Inferior parietal cortex (tissue), 1 donor: ENCODE measurements around the gene ALDOB.

ENCODE experiments used
- DNase-seq: peaks from one replicate; pipeline ENCODE4 v3.0.0-alpha.2; 2016; ENCODE audit errors: extremely low spot score

Gene ALDOB

DNA sequence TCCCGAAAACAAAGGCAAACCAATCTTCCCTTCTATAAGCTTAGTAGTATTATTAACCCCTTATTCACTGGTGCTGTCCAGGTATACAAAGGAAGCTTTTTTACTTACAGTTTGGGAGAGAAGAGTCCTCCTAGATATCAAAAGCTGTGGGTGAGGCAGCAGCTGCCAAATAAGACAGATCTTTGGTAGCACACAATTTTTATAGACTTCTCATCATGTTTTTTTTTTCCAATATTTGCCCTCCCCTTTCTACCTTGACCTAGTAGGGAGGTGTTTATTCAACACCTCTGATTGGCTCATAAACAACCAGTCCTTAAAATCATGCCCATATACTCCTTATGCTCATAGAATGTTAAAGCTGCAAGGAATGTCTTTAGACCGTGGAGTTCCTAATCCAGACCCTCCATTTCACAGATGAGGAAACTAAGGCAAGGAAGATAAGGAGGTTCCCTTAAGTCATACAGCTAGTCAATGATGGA lies at the start of gene ALDOB:
ALDOB (minus strand) TSS at position 174 of the 479 bp plus-strand sequence. CDS start 4,887 bp downstream, outside the sequence.
- DNase-seq = no peak

- no peak for DNase-seq
Observed at GRCh38 chr9:101484046-101484445, 48.5 kb upstream of the ALDOB start.

- DNase-seq = no peak
Observed at GRCh38 chr9:101481261-101481660, 45.7 kb upstream of the ALDOB start.

DNA sequence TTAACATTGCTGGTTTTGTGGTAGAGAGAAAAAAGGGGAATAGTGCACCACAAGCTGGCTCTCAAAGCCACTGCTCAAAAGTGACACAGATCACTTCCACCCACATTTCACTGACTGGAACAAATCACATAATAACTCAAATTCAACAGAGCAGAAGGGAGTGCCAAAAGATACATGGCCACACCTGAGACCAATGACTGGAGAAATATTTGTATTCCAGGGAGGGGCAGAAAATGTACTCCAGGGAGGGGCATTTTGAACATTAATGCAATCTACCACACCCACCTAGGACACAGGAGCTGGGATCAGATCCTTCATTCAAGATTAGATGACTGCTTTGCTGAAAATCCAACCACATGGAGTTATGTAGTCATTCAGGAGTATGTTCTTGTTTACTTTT lies 44.8 kb upstream of the ALDOB start:
- no peak for DNase-seq

DNA sequence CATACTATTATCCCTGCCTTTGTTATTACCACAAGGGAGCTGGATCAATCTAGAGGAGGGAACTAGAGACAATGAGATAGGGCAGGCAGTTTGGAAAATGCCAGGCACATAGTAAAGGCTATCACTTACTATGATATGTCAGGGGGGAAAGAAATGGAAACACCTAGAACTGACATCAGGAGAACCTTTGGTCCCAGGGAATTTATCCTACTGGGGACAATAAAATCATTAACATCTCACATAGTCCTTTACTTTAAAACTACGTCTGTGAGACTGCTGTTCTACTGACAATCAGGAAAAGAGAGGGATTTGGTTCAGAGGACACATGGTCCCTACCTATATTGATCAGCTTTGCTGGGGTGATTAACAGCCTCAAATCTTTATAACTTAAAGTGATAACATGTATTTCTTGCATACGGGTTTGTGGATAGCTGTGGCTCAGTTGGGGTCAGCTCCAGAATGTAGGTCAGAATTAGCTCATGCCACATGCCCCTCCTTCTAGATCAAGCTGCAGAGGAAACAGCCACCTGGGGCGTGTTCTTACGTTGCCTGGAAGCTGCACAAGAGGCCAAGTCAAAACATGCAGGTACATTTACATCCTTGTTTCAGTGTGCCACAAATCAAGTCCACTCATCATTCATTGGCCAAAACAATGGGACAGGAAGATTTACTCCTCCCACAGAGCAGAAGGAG lies 43.9 kb upstream of the ALDOB start:
- DNase-seq = no peak

DNA sequence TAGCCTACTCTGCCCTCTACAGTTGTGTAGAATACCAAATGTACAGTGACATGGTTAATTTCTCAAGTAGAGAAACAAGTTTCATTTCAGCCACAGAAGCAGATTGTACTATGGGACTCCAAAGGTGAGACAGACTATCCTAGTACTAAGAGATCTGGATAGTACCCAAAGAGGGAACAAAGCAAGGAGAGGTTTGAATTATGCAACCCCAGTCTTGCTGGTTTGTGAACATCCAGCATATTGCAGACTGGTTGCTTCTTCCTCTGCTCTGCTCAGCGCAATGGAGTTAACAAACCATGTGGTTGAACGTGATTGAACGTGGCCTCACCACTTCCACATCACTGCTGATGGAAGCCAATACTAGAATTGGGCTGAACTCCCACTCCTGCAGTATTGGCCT lies 43.3 kb upstream of the ALDOB start:
- no peak for DNase-seq

DNA sequence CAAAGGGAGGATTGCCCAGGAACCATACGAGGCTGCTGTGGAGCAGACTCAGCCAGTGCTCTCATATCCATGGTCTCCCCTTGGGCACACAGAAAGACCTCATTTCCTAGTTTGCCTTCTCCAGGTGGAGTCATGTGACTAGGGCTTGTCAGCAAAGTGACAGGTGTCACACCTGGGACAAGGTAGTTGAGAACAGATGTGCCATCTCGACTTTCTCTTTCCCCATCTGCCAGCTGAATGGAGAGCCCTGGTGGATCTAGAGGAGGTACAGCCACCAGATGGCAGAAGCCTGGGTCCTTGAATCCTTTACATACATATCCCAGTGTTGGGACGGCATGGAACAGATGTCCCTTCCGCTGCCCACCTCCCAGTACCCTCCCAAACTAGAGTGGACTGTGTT lies 42.9 kb upstream of the ALDOB start:
- DNase-seq = no peak

DNA sequence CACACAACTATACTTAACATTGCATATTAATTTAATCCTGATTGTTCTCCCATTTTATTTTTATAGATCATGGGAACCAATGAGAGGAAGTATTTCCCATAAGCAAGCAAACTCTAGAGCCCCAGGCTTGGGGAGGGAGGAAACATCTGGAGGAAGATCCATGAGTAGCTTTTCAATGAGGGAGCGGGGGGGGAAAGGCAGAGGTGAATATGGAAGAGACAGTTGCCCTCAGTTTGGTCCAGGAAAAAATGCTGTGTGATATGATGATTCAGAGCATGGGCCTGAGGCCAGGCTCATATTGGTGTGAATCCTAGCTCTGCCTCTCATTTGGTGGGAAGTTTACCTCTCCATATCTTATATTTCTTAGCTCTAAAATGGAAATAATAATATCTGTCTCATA lies 42.2 kb upstream of the ALDOB start:
- DNase-seq = no peak

GRCh38 chr9:101477214-101477613 lies 41.6 kb upstream of the ALDOB start:
- no peak for DNase-seq

DNA sequence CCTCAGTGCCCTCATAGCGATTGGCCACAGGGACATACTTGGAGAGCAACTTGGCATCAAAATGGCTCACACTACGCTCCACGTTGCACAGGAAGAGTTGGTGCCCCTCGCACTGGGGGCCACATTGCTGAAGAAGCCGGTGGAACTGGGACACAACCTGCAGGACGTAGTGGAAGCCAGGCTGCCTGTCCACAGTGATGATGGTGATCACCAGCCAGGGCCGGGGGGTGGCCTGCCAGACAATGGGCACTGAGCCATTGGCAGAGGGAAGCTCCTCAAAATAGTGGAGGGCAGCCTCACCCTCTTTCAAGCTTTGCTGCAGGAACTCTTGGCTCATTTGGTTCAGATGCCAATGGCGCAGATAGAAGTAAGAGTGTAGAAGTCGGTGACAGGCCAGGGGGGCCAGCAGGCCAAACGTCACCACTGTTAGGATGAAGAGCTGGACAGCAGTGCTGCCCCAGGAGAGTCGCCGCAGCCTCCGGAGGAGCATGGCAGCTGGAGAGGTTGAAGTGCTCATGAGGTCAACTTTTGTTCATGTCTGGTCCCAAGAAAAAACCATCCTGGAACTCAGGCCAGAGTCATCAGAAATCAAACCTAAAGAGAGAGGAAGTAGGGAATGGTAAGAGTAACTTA lies 41.1 kb upstream of the ALDOB start:
- no peak for DNase-seq

DNA sequence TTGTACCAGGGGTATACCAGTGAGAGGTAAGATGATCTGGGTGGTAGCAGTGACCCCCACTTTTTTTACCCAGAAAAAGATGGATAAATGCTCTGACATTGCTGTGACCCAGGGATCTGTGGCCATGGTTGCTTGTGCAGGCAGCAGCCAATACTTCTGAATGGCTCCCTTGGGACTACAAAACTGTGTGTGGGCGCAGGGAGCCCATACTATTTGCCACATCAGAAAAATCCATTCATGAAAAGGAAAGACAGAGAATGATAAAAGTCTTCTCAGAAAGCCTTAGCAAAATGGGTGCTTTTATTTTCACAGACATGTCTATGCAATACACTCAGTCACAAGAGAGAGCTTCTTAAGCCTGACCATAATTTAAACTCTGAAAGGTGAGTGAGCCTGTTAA lies 37.3 kb upstream of the ALDOB start:
- DNase-seq = no peak

- no peak for DNase-seq
Observed at GRCh38 chr9:101470929-101471328, 35.4 kb upstream of the ALDOB start.

GRCh38 chr9:101470021-101470420 lies 34.4 kb upstream of the ALDOB start:
- DNase-seq = no peak

DNA sequence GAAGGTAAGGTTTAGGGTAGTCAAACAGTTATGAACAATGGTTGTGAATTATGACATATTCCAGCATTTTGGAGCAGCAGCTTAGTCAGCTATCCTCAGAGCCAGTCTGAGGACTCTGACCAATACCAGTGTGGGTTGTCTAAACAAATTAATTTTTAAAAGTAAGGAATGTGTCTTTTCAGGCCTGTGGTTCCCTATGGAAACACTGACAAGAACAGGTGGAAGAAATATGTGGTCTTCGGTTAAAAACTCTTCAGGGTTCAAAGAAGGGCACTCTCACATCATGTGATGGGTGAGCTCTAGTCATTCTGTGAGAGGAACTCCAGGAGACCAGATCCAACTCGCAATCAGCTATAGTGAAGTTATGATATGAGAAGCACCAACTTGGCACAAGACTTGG lies 33.5 kb upstream of the ALDOB start:
- no peak for DNase-seq

DNA sequence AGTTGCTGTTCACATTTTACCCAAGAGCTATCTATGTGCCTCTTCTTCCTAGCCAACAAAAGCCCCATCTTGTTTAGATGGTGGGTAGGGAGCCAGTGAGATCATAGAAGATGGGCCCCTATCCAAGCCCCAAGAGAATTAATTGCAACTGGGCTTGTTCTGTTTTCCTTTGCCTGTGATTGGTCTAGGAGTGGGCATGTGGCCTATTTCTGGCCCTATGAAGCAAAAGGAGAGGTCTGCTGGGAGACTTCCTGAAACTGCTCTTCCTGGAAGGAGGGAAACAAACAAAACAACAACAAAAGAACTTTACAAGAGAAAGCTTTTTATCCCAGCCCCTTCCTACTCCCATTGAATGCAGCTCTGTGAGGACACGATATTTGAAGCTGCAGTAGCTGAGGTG lies 32.5 kb upstream of the ALDOB start:
- peak; percentile 66 for DNase-seq

DNA sequence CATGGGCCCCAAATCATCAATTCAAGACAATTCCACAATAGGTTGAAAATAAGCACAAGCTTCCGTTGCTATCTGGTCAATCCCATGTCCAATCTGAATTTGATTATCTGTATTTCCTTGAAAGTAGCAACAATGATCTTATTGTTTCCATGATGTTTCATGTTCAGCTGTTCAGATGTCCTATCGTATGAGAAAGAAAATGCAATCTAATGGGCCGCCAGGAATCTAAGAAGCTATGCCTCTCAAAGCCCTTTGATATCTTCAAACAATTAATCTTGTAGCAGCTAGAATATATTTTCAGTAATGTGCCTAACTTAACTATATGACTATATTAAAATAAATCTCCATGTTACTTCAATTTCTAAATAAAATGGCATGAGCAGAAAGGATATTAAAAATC lies 32.1 kb upstream of the ALDOB start:
- no peak for DNase-seq

- DNase-seq = no peak
Observed at GRCh38 chr9:101466863-101467262, 31.3 kb upstream of the ALDOB start.

DNA sequence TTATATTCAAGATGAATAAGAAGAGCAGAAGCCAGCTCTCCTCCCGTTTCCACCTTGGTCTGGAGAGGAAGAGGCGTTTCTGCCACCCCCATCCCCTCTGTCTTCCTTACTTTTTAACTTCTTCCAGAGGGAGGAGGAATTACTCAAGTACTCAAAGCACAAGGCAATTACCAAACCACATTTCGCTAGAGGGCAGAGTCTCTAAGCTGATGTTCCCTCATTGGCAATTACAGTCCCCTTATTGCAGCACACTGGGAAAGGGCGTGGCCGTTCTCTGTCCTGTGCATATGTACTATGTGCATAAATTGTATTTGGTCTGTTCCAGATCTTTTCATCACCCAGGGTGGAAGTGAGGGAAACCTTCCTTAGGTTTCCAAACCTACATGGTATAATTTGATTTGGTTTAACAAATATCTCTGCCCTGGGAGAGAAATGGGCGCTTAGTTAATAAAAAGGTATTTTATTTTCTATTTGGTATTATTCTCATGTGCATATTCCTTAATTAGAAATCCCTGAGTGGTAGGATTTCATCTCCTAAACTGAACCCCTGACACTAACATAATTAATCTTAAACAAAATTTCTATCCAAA lies 29.8 kb upstream of the ALDOB start:
- peak; percentile 70 for DNase-seq

DNA sequence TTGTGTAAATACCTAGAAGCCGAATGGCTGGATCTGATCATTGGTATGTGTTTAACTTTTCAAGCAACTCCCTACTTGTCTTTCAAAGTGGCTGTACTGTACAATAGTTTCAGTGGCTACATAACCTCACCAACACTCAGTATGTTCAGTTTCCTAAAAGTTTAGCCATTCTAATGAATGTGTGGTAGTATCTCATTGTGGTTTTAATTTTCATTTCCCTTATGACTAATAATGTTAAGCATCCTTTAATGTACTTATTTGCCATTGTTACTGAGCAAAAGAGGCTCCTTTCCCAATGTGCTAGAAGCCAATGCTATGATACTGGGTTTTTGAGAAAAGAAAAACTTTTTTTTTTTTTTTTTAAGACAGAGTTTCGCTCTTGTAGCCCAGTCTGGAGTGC lies 27.8 kb upstream of the ALDOB start:
- no peak for DNase-seq

- DNase-seq = no peak
Observed at GRCh38 chr9:101462558-101462957, 27.0 kb upstream of the ALDOB start.

- DNase-seq = no peak
Observed at GRCh38 chr9:101460965-101461364, 25.4 kb upstream of the ALDOB start.

GRCh38 chr9:101458963-101459631 lies 23.5 kb upstream of the ALDOB start:
- DNase-seq = peak; percentile 92

DNA sequence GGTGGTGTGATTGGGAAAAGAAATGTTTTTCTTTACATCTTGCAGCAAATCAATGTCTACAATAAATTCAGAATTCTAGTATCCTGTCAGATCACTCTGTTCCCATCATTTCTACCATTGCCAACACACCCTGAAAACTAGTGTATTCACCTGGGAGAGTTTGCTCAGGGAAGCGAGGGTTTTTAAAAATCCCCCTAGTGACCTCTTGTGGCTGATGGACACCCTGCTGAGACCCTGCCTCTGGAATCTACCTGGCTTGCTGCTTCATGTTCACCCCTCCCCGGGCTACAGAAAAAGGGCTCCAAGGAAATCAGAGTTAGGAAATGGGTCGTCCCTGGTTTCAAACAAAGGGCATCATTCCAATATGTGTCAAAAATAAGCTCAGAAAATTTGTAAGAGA lies 21.4 kb upstream of the ALDOB start:
- DNase-seq = no peak
